ENCODE measurements around the gene FAM131B.
"Not testable (repeated sequence)": the region's sequence is repeated elsewhere in the genome, so short reads cannot be mapped to it uniquely, and the experiment has no call there.

FAM131B gene

DNA sequence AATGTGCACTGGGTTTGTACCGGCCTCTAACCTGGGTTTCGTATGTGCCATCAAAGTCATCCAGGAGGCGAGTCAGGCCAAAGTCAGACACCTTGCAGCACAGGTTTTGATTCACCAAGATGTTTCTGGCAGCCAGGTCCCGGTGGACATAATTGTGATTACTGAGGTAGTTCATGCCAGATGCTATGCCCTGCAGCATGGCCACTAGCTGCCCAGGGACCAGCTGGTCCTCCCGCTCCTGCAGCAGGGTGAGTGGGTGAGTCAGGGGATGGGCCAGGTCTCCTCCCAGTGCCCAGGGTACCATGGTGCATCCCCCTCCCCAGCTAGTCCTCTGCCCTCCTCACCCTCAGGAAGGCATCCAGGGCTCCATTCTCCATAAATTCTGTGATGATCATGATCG, 32.3 kb upstream of the FAM131B start:
- no peak for DNase-seq

DNA sequence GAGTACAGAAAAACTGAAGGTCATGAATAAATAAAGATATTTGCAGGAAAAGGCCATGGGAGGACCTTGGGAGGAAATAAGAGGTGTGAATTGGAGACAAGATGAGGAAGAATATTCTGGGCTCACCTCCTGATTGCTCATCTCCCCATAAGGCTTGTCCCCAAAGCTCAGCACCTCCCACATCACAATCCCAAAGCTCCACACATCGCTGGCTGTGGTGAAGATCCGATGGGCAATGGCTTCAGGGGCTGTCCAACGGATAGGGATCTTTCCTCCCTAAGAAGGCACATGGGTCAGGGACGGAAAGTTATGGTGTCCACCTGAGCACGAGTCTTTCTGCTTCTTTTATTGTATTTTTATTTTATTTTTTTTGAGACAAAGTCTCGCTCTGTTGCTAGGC, 31.6 kb upstream of the FAM131B start:
- no peak for DNase-seq

DNA sequence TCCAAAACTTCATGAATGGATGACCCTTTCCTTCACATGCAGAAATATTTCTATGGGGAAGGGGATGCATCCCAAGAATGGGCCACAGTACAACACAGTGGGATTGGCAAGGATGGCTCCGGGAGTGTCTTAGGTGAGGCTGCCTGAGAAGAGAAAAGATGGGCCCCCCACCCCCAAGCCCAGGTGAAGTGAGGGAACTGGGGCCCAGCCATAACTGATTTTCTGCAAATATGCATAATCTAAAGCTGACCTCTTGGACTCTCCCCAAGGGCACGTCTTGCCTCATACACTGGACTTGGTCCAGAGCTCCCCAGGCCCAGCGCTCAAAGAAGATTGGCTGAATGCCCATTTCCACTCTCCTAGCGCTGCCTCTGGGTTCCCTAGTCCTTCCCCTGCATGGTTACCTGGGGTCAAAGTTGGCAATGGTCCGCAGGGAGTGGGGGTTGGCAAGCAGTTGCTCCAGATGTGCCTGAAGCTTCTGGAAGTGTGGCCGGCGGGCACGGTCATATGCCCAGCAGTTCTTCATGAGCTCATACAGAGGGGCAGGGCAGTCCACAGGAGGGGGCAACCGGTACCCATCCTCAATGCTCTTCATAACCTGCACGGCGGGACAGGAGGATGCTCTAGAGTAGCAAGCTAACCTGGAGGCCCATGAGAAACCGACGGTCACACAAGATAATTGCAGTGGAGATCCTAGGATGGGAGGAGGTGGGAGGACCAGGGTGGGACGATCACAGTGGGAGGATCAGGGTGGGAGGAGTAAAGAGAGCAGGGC, 30.9 kb upstream of the FAM131B start:
- no peak for DNase-seq

DNA sequence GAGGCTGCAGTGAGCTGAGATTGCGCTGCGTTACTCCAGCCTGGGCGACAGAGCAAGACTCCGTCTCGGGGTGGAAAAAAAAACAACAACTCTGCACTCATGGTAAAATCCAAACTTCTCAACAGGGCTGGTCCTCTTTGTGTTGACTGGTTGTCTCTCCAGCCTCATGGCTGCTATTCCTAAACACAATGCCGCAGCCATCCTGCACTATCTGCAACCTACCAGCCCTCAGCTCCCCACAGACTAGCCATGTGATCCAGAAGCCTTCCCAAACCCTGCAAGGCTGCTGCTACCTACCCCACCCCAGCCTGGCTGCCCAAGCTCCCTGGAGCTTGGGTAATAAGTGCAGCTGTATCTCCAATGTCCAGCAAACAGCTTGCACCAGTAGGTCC, 30.4 kb upstream of the FAM131B start:
- DNase-seq: no peak

DNA sequence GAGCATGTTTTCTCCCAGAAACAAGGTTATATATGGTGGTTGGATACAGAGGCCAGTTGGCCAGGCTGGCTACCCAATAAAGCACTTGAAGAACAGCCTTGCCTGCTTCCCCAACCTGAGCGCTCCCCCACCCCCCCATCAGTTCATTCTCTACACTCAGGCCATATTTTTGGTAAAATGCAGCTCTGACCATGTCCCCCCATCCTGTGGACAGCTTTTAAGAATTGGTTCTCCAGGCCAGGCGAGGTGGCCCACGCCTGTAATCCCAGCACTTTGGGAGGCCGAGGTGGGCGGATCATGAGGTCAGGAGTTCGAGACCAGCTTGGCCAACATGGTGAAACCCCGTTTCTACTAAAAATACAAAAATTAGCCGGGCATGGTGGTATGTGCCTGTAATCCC, 29.9 kb upstream of the FAM131B start:
- DNase-seq: not testable (repeated sequence)

DNA sequence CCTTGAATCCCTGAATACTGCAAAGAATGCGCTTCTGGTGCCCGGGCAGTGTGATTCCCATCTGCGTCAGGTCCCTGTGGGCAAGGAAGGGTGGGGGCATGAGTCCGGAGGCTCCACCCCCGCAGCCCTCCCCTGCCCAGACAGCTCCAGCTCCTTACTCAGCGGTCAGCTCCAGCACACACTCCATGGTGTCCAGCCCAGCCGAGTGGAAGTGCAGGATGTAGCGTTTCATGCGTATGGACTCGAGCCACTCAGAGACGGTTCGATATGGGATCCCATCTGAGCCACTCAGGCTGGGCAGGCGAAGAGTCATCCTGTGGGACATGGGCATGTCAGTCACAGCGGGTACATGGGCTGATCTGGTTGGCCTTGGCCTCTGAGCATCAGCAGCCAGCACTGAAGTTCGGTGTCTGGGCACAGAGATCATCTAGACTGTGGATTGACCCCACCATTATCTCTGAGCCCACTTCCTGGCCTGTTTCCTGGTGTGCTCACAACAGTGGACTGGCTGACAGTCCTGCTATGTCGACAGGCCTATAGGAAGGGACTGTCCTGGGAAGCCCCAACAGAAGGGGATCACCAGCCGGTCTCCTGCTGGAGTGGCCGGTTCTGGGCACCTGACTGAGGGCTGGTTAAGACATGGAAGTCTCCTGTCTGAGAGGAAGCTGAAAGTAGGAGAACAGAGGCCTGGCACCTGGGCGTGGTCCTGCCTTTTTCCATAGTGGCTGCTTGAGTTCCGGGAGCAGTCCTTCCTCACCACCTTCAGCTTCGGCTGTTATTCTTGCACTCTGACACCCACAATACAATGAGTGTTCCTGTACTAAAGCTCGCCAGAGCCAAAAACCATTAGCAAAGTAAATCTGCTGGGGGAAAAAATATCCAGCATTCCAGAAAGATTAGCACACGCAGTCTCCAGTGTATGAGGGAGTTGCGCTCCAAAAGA, 29.2 kb upstream of the FAM131B start:
- DNase-seq: no peak

DNA sequence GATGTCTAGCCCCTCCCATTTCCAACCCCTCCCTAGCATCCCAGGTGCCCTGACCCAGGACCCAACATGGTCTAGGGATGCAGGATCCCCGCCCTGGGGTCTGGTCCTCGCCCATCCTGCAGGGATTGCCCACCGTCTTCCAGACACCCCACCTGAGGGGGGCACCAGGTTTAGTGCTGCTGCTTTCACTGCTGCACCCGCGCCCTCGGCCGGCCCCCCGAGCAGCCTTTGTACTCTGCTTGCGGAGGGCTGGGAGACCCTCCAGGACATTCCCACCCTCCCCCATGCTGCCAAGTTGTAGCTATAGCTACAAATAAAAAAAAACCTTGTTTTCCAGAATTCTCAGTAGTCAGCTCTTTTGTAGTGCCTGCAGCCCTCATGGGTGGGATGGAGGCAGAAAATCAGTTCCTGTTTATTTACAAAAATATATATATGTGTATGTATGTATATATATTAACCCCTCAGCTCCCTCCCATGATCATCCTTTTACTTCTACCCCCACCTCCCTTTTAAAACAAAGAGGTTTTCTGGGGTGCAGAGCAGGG, 28.3 kb upstream of the FAM131B start:
- no peak for DNase-seq

DNA sequence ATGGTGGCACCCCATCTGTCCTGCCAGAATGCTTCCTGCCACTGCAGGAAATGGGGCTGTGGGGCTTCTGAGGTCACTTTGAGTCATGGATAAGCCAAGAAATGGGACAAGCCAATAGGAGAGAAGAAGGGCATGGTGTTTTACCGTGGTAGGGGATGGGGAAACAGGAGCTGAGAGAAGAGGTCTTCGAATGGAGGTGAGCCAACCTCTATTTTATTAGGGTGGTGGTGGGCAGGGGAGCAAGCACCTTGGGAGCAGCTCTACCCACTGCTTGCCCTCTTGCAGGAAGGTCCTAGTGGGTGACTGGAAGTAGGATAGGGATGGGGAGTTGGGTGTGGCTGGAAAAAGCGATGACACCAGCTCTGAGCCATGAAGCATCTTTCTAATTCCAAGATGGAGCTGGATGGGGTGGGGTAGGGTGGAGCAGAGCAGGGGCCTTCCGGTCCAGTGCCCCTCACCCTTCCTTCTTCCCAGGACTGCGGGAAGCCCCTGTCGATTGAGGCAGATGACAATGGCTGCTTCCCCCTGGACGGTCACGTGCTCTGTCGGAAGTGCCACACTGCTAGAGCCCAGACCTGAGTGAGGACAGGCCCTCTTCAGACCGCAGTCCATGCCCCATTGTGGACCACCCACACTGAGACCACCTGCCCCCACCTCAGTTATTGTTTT, 27.7 kb upstream of the FAM131B start:
- DNase-seq: no peak

DNA sequence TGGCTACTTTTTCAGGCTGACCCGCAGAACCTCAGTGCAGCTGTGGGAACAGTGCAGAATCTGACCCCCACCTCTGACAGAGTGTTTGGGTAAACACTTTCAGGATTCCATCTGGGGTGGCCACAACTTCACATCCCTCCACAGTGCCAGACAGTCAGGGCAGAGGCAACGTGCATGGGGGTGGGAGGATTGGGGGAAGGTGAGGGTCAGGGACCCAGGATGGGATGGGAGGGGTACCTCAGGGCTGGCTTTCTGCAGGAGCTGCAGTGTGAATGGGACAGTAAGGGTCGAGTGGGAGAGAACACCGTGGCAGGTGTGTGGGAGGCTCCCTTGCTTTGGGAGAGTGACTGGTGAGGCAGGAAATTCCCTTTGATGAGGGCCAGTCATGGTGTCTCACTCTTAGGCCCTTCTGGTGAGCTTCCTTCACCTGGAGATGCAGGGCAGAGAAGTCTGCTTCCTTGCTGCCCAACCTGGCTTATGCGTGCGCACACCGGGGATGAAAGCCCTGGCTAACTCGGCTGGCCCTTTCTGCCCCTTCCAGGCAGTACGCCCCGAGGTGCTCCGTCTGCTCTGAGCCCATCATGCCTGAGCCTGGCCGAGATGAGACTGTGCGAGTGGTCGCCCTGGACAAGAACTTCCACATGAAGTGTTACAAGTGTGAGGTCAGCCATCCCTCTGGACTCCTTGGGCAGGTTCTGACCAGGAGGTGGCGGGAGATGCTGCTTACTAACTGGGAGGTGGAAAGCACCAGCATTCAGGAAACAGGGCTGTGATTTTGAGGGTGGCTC, 27.0 kb upstream of the FAM131B start:
- no peak for DNase-seq

DNA sequence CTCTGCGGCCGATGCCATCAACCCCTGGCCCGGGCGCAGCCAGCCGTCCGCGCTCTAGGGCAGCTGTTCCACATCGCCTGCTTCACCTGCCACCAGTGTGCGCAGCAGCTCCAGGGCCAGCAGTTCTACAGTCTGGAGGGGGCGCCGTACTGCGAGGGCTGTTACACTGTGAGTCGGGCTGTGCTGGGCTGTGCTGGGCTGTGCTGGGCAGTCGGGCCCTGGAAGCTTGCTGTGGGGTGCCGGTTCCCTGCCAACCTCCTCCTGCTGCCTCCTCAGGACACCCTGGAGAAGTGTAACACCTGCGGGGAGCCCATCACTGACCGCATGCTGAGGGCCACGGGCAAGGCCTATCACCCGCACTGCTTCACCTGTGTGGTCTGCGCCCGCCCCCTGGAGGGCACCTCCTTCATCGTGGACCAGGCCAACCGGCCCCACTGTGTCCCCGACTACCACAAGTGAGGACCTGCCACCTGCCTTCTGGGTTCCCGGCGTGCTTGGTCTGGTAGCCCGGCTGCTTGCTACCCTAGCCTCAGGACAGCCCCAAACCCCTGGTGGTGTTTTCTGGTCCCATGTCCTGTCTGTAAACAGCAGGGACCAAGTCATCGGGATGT, 26.1 kb upstream of the FAM131B start:
- no peak for DNase-seq

DNA sequence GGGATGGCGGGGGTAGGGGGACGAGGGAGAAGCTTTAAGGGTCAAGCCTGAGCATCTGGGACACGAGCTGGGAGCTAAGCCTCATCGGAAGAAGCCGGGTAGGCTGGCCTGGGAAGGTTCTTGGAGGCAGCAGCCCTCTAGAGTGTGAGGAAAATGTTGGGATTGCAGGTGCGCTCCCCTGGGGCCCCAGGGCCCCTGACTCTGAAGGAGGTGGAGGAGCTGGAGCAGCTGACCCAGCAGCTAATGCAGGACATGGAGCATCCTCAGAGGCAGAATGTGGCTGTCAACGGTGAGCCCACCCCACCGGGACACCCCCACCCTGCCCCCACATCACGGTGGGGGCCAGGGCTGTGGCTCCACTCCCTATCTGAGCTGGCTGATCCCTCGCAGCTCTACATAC, 25.5 kb upstream of the FAM131B start:
- DNase-seq: no peak

DNA sequence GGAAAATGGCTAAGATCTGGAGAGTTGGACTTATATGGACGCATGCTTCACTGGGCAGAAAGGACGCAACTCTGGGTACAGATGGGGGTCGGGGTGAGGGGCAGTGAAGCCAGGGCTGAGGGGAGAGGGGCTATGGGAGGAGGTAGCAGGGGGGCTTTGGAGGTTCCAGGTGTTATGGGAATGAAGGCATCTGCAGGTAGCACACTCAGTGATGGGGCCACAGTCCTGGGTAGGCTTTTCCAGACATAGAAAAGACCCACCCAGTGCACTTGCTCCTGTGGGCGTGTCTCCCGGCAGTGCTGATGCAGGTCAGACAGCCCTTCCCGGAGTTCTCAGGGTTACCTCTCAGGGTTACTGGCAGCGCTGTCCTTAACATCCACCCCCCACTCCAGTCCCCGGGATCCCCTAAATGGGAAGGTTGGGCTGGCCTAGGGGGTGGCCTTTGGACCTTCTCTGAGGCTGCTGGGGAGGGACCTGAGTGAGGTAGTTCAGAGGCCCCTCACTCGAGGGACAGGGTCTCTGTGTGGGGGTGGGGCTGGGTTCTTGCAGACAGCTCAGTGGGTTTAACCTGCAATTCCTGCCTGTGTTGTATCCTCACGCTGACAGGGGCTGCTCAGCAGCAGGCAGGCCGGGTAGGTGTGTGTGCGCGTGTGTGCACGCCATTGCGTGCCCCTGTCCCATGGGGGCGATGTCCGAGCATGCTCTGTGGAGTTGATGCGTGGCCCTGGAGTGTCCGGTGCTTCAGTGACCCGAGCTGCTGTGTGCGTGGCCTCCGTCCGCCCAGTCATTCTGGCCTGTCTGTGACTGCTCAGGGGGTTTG, 24.9 kb upstream of the FAM131B start:
- no peak for DNase-seq

DNA sequence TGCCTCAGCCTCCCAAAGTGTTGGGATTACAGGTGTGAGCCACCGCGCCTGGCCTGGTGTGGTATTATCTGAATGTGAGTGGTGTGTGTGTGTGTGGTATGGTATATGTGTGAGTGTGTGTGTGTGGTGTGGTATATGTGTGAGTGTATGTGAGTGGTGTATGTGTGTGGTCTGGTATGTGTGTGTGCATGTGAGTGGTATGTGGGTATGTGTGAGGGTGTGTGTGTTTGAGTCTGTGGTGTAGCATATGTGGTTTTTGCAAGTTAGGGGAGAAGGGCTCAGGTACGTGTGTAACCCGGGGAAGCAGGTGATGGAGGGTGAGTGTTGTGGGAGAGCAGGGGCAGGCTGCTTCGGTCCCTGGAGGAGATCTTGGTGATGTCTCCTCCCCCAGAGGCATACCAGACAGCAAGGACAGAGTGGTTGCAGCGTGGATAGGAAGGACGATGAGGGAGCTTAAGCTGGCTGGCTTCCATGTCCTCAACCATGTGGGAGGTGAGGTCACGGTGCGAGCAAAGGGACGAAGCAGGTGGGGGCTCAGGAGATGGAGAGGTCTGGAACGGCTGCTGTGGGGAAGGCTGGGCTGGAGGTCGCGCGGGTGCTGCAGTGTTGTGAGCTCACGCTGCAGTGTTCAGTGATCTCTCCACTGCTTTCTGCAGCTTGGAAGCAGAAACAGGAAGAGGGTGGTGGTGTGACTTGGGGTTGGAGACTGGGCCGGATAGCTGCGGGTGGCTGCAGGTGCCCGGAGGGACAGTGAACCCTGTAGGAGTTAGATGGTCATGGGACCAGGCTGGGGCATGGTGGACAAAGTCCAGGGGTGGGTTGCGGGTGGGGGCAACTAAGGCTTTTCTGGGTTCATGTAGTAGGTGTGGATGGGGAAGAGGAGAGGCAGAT, 23.6 kb upstream of the FAM131B start:
- DNase-seq: no peak

DNA sequence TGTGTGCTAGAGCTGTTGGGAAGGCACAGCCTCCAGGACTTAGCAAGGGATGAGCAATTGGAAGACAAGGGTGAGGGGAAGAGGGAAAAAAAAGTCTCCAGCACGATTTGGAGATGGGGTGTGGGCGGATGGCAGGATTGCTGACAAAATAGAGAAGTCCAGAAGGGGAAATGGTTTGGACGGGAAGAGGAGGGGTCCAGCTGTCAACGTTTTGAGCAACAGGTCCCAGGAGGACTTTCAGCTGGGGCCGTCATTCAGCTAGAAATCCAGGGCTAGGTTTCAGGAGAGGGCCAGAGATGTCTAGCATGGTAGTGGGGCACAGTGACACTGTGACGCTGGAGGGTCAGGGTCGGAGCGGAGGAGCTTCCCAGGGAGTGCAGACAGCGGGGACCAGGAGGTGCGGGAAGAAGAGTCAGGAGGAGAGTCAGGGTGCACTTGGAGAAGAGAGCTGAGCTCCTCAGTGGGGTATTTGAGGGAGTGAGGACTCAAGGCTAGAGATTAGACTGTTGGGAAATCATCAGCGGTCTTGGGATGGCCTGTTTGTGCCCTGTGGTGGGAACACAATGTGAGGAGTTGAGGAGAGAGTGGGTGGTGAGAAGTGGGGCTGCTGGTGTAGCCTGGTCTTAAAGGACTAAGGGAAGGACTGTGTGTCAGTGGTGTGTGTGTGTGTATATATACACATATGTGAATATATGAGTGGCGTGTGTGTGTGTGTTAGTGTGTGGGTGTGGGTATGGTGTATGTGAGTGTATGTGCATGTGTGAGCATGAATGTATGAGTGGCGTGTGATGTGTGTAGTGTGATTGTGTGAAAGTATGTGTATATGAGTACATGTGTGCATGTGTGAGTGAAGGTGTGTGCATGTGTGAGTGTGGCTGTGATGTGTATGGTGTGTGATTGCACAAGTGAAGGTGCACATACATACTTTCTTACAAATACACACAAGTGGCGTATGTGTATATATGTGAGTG, 22.4 kb upstream of the FAM131B start:
- no peak for DNase-seq

DNA sequence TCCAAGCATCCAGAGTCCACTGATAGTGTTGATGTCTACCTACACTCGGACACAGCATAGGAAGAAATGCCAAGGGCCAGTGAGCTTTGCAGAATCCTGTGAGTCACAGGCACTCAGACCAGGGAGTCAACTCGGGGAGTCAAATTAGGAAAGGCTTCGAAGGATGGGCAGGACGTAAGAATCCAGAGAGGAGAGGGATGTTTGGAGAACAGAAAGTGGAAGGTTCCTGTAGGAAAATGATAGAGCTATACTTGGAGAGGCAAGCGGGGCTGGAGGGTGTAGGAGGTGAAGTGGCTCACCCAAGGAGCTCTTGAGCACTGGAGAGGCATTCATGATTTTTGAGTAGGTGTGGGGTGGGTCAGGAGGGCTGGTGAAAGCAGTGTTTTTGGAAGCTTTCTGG, 21.6 kb upstream of the FAM131B start:
- DNase-seq: no peak

DNA sequence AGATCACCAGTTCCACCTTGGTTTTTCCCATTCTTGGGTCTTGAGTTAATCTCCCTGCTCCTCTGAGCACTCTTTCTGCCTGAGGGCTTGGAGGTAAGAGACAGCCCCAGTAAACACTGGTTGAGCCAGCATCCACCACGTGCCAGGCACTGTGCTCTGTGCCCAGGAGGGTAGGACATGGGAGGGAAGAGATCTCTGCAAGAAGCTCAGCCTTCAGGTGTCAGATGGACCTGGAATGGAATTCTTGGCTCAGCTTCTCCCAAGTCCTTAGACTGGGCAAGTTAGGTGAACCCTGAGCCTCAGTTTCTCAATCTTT, 21.1 kb upstream of the FAM131B start:
- no peak for DNase-seq

DNA sequence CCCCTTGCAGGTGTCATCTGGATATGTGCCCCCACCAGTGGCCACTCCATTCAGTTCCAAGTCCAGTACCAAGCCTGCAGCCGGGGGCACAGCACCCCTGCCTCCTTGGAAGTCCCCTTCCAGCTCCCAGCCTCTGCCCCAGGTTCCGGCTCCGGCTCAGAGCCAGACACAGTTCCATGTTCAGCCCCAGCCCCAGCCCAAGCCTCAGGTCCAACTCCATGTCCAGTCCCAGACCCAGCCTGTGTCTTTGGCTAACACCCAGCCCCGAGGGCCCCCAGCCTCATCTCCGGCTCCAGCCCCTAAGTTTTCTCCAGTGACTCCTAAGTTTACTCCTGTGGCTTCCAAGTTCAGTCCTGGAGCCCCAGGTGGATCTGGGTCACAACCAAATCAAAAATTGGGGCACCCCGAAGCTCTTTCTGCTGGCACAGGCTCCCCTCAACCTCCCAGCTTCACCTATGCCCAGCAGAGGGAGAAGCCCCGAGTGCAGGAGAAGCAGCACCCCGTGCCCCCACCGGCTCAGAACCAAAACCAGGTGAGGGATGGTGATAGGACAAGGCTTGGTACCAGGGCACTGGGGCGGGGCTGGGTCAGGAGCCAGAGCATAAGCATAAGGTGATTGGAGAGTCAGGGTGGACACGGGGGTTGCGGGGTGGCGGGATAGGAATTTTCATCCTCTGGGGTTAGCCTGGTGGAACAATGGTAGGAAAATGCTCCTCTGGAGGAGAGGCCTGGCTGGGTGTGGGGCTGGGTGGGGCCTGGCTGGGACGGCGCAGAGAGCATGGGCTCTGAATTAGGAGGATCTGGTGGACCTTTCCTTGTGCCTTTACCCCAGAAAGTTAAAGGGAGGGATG, 20.5 kb upstream of the FAM131B start:
- DNase-seq: no peak
